Astrocyte of the hippocampus (primary cell): ENCODE measurements around the gene HACD1.

Source experiments
- DNase-seq: peaks from one replicate; pipeline ENCODE4 v3.0.0; 2011; ENCODE audit warnings: low read depth, low spot score

Gene HACD1

DNA sequence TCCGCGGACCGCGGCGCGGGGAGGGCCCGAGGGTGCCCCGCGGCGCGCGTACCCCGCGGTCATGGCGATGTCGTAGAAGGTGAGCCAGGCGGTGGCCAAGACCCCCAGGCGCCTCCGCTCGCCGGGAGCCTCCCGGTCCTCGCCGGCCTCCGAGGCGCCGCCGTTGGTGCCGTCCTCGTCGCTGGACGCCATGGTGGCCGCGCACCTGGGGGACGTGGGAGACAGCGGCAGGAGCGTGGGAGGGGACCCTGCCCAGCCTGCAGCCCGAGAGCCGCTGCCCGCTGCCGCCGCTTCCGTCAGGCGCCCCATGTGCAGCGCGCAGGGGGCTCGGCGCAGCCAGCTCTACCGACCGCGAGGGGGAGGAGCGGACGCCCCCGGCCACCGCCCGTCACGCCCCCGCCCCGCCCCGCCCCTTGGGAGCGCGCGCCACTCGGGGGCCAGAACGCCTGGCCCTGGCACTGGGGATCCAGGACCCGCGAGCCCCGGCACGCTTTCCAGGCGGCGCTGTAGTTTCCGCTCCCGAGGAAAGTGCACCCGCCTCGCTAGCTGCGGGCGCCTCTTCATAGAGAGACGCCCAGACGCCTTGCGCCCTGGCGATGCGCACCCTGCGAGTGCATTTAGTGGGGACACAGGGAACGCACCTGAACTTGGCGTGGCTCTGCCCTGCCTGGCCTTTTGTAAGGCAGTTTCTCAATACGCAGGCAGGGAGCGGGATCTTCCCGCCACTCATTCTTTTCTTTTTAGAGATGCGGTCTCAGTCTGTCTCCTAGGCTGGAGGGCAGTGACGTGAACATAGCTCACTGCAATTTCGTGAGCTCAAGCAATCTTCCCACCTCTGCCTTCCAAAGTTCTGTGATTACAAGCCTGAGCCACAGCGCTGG, at the start of gene HACD1:
Gene HACD1 (minus strand): TSS at position 344 of the 881 bp plus-strand sequence. CDS start 35 bp downstream, at position 309.
- DNase-seq = peak; percentile 88

DNA sequence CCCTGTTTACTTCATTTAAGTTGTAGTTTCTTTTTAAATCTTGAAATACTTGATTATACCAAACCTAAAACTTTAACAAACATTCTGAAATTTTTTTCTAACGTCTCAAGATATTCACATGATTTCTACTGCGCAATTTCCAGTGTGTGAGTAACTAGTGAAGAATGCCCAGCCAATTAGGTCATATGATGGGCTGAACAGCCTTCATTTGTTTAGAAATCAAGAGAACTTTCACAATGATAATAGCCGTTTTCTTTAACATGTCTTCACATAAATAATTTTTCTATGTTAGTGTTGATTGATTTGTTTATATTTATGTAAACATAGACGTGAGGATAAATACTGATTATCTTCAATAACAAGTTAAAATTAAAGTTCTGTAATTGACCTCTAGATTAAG, 48.6 kb upstream of the HACD1 start:
- peak; percentile 87 for DNase-seq

DNA sequence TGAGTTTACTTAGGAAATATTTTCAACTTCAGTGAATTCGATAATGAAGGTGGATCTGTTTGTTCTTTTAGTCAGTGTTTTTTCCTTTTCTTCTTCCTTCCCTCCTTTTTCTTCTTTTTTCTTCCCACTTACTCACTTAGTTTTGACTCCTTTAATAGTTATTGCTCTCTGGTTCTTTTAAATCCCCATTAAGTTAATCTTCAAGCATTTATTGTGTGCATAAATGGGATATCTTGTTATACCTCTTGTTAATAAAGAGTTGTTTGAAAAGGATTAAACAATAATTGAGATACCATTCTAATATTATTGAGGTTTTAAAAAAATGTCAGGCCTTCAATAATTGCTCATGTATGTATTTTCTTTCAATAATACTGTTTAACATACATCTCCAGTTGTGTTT, 46.3 kb upstream of the HACD1 start:
- DNase-seq = no peak

GRCh38 chr10:17662193-17663138, 45.3 kb upstream of the HACD1 start:
- DNase-seq = no peak

- DNase-seq = no peak
Measured at GRCh38 chr10:17661510-17661909, 44.3 kb upstream of the HACD1 start.

GRCh38 chr10:17660921-17661320, 43.7 kb upstream of the HACD1 start:
- peak; percentile 27 for DNase-seq

GRCh38 chr10:17659365-17659764, 42.2 kb upstream of the HACD1 start:
- no peak for DNase-seq

DNA sequence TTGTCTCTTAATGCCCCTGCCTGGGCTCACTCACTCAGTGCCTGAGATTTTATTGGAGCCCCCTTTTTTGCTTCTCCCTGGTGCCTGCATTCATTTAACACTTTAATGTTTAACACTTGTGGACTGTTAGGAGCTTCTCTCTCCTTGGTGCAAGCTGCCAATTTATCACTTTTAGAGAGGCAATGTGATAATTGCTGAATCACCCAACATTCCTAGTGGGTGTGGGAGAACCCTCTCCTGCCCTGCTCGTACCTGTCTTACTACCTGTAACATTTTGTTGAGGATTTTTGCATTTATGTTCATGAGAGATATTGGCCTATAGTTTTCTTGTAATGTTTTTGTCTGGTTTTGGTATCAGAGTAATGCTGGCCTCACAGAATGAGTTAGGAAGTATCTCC, 39.9 kb upstream of the HACD1 start:
- no peak for DNase-seq

GRCh38 chr10:17655567-17656146, 38.5 kb upstream of the HACD1 start:
- DNase-seq = no peak

GRCh38 chr10:17655009-17655408, 37.8 kb upstream of the HACD1 start:
- DNase-seq = no peak

- no peak for DNase-seq
Measured at GRCh38 chr10:17652585-17652984, 35.4 kb upstream of the HACD1 start.

DNA sequence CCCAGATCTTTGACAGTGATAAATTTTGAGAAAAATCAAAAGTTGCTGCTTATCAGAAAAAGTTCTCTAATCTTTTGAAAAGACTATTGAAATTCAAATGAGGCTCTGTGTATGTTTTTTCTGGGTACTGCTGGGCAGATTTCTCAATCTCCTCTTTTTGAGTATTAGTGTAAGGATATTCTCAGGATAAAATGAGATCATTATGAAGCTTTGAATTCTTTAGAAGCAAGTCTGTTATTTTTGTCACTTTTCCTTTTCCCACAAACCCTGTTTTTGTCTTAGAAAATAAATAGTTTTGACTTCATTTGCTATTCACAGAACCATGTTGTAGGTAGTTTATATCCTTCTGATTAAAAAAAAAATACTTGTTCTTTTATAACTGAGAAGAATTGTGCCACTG, 34.7 kb upstream of the HACD1 start:
- DNase-seq = peak; percentile 55

GRCh38 chr10:17650416-17650815, 33.2 kb upstream of the HACD1 start:
- no peak for DNase-seq

GRCh38 chr10:17649836-17650235, 32.7 kb upstream of the HACD1 start:
- no peak for DNase-seq

DNA sequence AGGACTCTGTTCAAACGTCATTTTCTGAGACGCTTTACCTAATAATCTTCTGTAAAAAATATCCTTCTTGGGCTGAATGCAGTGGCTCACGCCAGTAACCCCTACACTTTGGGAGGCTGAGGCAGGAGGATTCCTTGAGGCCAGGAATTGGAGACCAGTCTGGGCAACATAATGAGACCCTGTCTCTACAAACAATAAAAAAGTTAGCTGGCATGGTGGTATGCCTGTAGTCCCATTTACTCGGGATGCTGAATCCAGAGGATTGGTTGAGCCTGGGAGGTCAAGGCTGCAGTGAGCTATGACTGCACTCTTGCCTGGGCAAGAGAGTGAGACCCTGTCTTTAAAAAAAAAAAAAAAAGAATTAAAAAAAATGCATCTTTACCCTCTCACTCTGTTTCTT, 31.9 kb upstream of the HACD1 start:
- no peak for DNase-seq

DNA sequence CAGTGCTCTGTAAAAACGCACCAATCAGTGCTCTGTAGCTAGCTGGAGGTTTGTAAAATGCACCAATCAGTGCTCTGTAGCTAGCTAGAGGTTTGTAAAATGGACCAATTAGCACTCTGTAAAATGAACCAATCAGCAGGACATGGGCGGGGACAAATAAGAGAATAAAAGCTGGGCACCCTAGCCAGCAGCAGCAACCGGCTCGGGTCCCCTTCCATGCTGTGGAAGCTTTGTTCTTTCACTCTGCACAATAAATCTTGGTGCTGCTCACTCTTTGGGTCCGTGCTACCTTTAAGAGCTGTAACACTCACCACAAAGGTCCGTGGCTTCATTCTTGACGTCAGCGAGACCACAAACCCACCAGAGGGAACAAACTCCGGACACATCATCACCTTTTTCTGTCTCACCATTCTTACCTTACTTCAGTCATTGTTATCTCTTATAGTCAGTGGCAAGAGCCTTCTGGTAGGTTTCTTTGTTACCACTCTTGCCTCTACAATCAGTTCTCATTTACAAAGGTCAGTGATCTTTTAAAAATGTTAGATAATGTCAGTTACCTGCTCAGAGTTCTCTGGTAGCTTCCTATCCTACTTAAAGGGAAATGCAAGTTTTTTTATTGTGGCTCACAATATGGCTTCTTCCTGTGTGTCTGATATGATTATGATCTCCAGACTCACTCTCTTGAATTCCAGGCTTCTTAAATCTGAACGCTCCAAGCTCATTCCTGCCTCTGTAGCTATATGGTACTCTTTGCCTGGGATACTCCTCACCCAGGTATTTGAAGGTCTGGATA, 31.3 kb upstream of the HACD1 start:
- DNase-seq = no peak

DNA sequence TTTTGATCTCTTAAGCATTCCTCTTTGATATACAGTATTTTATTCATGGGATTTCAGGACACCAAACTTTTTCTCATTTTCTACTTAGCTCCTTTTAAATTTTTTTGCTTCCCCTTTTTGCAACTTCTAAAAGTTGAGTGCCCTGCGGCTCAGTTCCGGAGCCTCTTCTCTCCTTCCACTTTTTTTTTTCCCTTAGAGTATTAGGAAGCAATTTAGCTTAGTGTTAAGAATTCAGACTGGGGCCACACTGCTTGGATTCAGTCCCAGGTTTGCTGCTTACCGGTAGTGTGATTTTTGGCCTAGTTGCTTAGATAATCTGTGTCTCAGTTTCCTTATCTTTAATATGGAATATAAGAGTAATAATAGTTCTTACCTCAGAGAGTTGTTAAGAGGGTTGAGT, 30.2 kb upstream of the HACD1 start:
- DNase-seq = peak; percentile 40

DNA sequence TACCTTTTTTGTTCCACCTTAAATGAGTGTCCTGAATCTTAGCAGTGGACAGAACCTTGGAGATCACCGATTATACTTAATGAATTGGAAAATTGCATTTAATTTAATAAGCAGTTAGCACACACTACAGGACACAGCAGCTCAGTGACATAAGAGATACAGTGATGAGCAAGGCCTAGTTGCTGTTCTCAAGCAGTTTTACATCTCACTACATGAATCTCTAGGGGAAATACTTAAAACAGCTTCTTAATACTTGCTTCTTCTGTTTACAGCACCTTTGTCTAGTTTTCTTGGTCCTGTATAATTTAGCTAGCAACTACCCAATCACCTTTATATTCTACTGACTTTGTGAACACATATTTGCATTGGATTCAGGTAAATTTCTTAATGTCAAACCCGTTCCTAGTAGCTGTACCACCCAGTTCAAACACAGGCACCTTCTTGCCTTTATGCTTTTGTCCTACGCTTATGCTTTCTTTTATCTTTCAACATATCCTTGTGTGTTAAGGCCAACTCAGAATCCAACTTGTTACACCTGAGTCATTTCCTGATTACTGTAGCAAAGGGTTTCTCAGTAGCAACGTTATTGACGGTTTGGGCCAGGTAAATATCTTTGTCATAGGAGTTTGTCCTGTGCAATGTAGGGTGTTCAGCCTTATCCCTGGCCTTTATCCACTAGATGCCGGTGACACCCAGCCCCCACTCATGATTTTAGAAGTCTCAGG, 28.6 kb upstream of the HACD1 start:
- DNase-seq = no peak

GRCh38 chr10:17644485-17644943, 27.3 kb upstream of the HACD1 start:
- no peak for DNase-seq

DNA sequence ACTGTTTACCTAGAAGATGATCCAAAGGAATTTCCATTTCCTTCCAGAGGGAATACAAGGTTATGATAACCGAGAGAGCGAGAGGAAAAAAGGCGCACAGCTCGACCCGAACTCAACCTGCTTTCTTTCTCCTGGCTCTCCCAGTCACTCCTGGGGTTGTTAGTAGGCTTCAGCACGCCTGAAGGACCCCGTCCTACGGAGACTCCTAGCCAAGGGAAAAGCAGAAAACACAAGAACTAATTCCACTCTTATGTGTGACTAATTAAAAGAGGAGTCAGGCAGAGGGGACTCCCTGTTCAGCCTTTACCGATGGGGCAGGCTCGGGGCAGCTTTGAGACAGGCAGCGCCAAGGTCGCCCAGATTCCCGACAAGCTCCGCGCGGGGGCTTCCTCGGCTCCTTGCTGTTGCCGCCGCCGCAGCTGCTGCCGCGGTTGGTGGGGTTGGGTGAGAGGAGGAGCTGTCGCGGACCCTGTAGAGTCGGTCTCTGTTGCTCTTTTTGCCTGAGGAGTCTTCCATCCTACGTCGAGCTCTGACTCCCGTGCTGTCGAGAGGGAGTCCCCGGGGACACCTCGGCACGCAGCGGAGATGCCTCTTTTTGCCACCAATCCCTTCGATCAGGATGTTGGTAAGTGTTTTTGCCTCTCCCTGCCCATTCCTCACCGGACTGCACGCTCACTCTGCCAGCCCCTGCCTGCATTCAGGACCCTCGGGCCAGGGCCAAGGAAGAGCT, 26.7 kb upstream of the HACD1 start, which contains the start of gene STAM:
Gene STAM (plus strand): TSS at position 397 of the 730 bp plus-strand sequence. CDS start 189 bp downstream, at position 586.
- peak; percentile 97 for DNase-seq
